Measurements from ENCODE around the gene CHST6. TPM values are rescaled to one million over a fixed set of nuclear protein-coding genes. Genes with fewer than 3 reads are reported as not detected.
"Not testable (repeated sequence)": the region's sequence is repeated elsewhere in the genome, so short reads cannot be mapped to it uniquely, and the experiment has no call there.

Gene CHST6
- total RNA-seq: 0.64 and 1.0 TPM in 2 replicates

DNA sequence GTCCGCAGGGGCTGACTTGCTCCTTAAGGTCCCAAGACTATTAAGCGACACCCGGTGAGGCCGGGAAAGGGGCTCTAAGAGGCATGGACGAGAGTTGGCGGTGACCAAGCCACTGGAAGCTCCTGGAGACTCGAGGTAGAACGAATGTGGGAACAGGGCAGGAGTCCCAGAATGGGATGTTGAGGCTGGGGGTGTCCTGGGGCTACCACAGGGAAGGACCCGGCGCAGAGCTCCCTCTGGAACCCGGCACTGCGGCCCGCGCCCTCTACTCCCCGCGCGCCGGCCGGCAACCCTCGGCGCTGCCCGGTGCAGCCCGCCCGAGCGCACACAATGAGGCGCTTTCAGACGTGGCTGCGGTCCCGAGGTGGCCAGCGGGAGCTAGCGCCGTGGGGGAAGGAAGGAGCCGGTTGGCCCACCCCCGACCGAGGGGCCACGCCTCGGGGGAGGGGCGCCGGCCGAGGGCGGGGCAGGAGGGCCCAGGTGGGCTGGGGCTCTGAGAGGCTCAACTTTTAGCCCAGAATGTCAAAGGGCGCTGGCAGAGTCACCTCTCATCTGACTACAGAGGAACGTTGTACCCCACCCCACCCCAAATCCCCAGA, at the start of gene CHST6:
Gene CHST6 (minus strand): TSS at position 366 of the 599 bp plus-strand sequence. CDS start 15,613 bp downstream, outside the sequence.
- DNase-seq (ENCODE audit: low read depth in 2 of 2): peak in 1 of 2 donors; percentile 47

- DNase-seq (ENCODE audit: low read depth in 2 of 2): not testable (repeated sequence)
These were observed 47.2 kb upstream of the CHST6 start for GRCh38 chr16:75542462-75542861.

DNA sequence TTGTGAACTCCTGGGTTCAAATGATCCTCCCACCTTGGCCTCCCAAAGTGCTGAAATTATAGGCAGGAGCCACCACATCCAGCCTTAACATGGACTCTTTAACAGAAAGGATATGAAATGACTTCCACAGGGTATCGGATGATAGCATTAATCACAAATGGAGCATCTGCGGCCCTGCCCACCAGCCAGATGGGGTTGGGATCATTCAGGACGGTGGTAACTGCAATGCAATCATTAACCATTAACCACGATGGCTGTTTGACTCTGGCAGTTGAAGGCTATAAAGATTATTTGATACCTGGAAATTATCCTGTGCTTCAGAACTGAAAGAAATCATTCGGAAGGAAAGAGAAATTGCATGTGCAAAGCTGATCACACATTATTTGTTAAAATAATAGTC, 46.0 kb upstream of the CHST6 start:
- no peak for DNase-seq (ENCODE audit: low read depth in 2 of 2)

DNA sequence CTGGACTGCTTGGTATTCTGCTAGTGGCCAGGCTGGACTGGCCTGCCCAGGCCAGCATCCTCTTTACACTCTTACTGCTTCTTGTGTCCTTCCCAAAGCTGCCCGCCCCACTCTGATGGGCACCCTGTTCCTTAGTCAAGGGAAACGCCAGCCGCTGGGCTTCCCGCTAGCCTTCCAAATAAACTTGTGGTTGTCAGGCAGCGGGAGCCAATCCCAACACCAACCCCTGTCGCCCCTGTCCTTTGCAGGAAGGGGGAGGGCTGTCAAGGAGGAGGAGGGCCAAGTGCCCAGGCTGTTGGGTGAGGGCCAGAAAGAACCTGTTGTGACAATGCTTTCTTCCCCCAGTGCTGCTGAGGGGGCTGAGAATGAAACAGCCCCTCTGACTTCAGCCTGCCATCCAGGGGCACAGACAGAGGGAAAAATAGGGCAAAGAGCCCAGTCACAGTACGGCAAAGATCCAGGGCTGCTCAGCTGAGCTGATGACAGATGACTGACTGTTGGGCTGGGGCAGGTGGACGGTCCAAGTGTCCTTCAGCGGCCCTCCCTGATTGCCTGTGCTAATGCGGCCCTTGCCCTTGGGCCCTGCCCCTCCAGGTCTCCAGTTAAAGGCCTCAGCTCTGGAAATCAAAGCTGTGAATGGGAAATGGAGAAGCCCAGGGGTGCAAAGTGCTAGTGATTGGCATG, 43.8 kb upstream of the CHST6 start:
- DNase-seq (ENCODE audit: low read depth in 2 of 2): not testable (repeated sequence)

GRCh38 chr16:75537776-75538175, 42.5 kb upstream of the CHST6 start:
- DNase-seq (ENCODE audit: low read depth in 2 of 2): no peak

- no peak for DNase-seq (ENCODE audit: low read depth in 2 of 2)
These were observed 40.7 kb upstream of the CHST6 start, which contains the start of gene CHST5 for GRCh38 chr16:75535901-75536300. Gene CHST5, minus strand, starts transcription at chr16:75536108. Its CDS starts 5,724 bp downstream, at chr16:75530384.

GRCh38 chr16:75535211-75535843, 40.1 kb upstream of the CHST6 start:
- no peak for DNase-seq (ENCODE audit: low read depth in 2 of 2)

GRCh38 chr16:75534560-75535205, 39.4 kb upstream of the CHST6 start:
- DNase-seq (ENCODE audit: low read depth in 2 of 2): no peak

DNA sequence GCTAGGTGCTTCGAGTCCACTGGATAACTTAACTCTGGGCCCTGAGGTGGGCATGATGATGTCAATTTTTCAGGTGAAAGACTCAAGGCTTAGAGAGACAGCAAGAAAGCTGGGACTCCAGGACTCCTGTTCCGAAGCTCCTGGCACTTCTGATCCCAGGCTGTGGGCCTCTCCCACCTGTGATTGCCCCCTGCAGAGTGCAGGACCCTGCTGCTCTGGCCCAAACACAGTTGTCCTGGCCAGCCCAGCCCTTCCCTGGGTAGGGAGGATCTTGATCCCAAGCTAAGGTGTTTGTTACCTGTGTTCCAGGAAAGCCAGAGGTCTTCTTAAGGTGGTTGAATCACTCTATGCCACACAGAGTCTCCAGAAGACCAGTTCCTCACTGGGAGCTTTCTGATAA, 37.5 kb upstream of the CHST6 start:
- DNase-seq (ENCODE audit: low read depth in 2 of 2): no peak

- no peak for DNase-seq (ENCODE audit: low read depth in 2 of 2)
These were observed 37.0 kb upstream of the CHST6 start for GRCh38 chr16:75532142-75532765.

DNA sequence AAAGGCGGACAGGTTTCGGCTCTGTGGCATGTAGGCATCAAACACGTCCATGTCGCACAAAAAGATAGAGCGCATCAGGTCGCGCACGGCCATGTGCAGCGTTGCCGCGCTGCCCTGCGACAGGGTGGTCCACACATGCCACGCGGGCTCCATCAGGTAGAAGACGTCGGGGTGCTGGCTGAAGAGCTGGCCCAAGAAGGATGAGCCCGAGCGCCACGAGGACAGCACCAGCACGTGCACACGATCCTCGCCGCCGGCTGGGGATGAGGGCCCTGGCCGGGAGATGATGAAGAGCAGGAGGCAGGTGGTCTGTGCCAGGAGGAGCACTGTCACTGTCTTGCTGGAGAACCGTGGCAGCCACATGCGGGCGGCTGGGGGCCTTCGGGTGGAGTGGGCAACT, 34.7 kb upstream of the CHST6 start:
- no peak for DNase-seq (ENCODE audit: low read depth in 2 of 2)

DNA sequence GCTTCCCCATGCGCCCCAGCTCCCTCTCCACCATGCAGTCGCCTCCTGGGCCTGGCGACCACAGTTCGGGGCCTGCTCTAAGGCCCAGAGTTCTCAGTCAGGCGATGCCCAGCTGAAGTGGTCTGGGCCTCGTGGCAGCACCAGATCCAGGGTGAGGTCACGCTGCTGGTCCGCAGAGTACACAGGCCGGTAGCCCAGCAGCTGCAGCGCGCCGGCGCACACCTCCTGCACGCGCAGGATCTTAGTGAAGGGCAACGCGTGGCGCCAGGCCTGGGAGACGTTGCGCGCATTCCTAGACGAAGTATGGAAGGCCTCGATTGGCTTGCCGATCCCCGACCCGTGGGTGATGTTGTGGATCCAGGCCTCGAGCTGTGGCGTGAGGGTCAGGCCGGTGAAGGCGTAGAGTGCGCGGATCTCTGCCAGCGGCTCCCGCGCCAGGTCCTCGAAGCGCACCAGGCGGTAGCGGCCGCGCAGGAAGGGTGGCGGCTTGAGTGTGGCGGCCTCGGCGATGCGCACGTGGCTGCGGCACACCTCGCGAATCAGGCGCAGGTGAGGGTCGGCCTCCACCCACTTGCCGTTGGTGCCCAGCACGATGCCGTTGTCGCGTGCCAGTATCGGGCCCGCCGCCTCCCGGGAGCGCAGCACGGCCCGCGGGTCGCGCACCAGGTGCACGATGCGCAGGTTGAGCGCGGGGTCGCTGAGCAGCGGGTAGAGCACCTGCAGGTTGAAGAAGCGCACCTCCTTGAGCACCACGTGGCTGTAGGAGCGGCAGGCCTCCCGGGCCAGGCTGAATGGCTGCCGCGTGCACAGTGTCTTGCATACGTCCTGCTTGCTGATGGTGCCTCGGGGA, 34.0 kb upstream of the CHST6 start:
- DNase-seq (ENCODE audit: low read depth in 2 of 2): no peak

DNA sequence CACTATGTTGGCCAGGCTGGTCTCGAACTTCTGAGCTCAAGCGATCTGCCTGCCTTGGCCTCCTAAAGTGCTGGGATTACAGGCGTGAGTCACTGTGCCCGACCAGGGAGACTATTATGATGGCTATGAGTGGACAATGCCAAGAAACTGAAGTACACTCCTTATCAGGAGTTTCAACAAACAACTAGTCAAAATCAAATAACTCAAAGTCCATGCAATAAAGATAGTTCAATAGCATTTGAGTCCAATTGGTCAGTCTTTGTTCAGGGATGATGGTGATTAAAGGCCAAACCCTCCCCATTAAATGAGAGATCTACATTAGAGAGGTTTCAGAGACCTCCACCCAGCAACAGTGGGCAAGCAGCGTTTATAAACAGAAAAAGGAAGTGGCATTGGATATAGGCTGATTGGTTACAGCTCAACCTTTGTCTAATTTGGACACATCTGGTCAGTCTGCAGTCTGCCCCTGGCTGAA, 32.6 kb upstream of the CHST6 start:
- no peak for DNase-seq (ENCODE audit: low read depth in 2 of 2)

DNA sequence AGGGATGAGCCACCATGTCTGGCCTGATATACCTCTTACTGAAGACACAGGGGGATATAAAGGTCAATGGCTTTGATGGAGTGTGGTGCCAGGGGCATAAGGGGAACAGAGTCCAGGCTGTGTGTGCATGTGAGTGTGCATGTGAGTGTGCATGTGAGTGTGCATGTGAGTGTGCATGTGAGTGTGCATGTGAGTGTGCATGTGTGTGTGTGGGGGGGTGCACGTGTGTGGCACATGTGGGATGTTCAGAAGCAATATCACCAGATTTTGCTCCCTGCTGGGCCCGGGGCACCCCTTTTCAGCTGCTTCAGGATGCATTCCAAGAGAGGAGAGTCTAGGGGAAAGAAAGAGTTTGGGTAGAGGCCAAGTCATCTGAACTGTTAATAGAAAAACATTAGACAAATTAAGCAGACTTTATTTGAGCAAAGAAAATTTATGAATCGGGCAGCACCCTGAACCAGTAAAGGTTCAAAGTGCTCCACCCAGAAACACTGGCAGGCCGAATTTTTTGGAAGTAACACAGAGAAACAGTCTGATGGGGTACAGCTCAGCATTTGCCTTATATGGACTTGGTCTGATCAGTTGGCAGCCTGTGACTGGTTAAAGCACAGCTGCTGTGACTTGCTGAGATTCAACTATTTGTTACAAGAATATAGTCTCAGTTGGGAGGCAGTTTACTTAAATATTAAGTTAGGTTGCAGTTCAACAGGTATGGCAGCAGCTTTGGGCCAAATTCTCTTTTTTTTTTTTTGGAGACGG, 31.0 kb upstream of the CHST6 start:
- no peak for DNase-seq (ENCODE audit: low read depth in 2 of 2)

DNA sequence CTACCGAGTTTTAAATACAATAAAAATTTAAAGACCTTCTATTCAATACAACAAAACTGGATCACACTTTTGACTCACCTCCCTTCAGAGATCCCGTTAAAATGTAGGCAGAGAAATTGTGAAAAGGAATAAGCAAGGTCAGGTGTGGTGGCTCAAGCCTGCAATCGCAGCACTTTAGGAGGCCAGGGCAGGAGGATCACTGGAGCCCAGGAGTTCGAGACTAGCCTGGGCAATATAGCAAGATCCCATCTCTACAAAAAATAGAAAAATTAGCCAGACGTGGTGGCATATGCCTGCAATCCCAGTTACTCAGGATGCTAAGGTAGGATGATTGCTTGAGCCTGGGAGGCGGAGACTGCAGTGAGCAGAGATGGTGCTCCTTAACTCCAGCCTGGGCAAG, 23.9 kb upstream of the CHST6 start:
- DNase-seq (ENCODE audit: low read depth in 2 of 2): no peak

- DNase-seq (ENCODE audit: low read depth in 2 of 2): peak in 1 of 2 donors; percentile 7
These were observed 21.1 kb upstream of the CHST6 start for GRCh38 chr16:75516189-75516966.

DNA sequence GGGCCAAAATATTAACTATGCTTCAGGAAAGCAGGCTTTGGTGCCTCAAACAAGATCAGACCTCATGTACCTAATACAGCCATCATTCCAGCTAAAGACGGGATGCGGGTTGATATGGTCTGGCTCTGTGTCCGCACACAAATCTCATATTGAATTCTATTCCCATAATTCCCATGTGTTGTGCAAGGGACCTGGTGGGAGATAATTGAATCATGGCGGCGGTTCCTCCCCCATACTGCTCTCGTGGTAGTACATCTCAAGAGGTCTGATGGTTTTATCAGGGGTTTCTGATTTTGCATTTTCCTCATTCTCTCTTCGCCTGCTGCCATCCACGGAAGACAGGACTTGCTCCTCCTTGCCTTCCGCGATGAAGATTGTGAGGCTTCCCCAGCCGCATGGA, 19.1 kb upstream of the CHST6 start:
- no peak for DNase-seq (ENCODE audit: low read depth in 2 of 2)

GRCh38 chr16:75506574-75506973, 11.3 kb upstream of the CHST6 start:
- DNase-seq (ENCODE audit: low read depth in 2 of 2): peak in 1 of 2 donors; percentile 36

- no peak for DNase-seq (ENCODE audit: low read depth in 2 of 2)
These were observed 10.9 kb upstream of the CHST6 start for GRCh38 chr16:75506107-75506506.

Measured in dermis microvascular lymphatic vessel endothelial cell (primary cell).